GM12872 (cell line): ENCODE data around the gene VASH1.

Source experiments
- CTCF ChIP-seq: IDR thresholded peaks from 3 replicates; pipeline ENCODE4 v1.5.1; 2011; ENCODE audit warnings: low read depth, mild to moderate bottlenecking, low read length, moderate library complexity; ENCODE audit not compliant: insufficient read depth

VASH1 gene

GRCh38 chr14:76827696-76828296 lies 66.5 kb downstream of the VASH1 start:
- TF ChIP-seq CTCF, result no peak

GRCh38 chr14:76828339-76829012 lies 67.2 kb downstream of the VASH1 start:
- TF ChIP-seq CTCF, result no peak

GRCh38 chr14:76829013-76829365 lies 67.7 kb downstream of the VASH1 start:
- TF ChIP-seq CTCF, result no peak

GRCh38 chr14:76829650-76830421 lies 68.6 kb downstream of the VASH1 start:
- TF ChIP-seq CTCF, result no peak

GRCh38 chr14:76830556-76830955 lies 69.3 kb downstream of the VASH1 start:
- TF ChIP-seq CTCF, result no peak

GRCh38 chr14:76832503-76832988 lies 71.3 kb downstream of the VASH1 start:
- TF ChIP-seq CTCF, result no peak
